ENCODE results near the gene TRAF4.
"Not testable (repeated sequence)": the region's sequence is repeated elsewhere in the genome, so short reads cannot be mapped to it uniquely, and the experiment has no call there.

Gene TRAF4

DNA sequence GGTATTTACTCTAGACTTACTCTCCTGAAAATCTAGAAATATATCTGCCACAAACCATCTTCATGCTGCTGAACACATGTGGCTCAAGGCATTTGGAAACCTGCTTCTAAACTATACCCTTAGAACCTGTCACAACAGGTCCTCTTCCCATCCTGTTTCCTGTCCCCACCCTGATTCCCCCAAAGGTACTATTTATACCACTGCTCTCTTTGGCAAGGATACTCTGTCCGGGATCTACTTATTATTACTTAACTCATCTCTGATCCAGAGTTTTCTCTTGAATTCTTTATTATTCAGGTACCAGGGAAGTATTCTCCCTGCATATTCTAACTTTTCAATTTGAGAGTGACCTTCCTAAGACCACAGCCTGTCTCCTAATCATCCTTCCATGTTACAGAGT lies 33.4 kb downstream of the TRAF4 start:
- H3K4me3 ChIP-seq (ENCODE audit: low read depth, low read length) = no peak overlapping the region
- no peak for TF ChIP-seq CTCF (IDR thresholded peaks at IDR 0.05; ENCODE audit: control insufficient read depth, extremely low read depth, insufficient read depth)
- no peak for DNase-seq (ENCODE audit: low read depth)

DNA sequence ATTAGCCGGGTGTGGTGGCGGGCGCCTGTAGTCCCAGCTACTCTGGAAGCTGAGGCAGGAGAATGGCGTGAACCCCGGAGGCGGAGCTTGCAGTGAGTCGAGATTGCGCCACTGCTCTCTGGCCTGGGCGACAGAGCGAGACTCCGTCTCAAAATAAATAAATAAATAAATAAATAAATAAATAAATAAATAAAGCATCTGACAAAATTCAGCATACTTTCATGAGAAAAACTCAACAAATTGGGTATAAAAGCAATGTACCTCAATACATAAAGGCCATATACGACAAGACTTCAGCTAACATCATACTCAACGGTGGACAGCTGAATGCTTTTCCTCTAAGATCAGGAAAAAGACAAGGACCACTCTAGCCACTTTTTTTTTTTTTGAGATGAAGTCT lies 35.8 kb downstream of the TRAF4 start:
- H3K4me3 ChIP-seq (ENCODE audit: low read depth, low read length); DNase-seq (ENCODE audit: low read depth): not testable (repeated sequence)

DNA sequence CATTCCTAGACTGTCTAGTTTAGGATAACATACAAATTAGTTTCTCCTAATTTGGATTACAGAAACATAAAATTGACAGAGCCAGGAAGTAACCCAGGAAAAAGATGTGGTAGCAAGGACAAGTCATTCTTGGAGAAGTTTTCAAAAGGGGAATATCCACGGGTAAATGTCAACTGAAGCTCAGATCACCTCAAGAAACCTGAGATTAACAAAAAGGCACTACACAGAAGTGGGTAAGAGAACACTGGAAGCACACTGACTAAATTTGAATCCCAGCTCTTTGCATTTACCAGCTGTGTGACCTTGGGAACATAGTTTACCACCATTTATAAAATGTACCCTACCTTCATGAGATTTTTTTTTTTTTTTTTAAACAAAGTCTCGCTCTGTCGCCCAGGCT lies 39.4 kb downstream of the TRAF4 start:
- DNase-seq (ENCODE audit: low read depth) = no peak
- H3K4me3 ChIP-seq (ENCODE audit: low read depth, low read length) = no peak overlapping the region
- TF ChIP-seq CTCF (IDR thresholded peaks at IDR 0.05; ENCODE audit: control insufficient read depth, extremely low read depth, insufficient read depth) = no peak

- H3K4me3 ChIP-seq (ENCODE audit: low read depth, low read length) = no peak overlapping the region
- no peak for TF ChIP-seq CTCF (IDR thresholded peaks at IDR 0.05; ENCODE audit: control insufficient read depth, extremely low read depth, insufficient read depth)
- no peak for DNase-seq (ENCODE audit: low read depth)
These were observed 44.3 kb downstream of the TRAF4 start for GRCh38 chr17:28788100-28788499.

DNA sequence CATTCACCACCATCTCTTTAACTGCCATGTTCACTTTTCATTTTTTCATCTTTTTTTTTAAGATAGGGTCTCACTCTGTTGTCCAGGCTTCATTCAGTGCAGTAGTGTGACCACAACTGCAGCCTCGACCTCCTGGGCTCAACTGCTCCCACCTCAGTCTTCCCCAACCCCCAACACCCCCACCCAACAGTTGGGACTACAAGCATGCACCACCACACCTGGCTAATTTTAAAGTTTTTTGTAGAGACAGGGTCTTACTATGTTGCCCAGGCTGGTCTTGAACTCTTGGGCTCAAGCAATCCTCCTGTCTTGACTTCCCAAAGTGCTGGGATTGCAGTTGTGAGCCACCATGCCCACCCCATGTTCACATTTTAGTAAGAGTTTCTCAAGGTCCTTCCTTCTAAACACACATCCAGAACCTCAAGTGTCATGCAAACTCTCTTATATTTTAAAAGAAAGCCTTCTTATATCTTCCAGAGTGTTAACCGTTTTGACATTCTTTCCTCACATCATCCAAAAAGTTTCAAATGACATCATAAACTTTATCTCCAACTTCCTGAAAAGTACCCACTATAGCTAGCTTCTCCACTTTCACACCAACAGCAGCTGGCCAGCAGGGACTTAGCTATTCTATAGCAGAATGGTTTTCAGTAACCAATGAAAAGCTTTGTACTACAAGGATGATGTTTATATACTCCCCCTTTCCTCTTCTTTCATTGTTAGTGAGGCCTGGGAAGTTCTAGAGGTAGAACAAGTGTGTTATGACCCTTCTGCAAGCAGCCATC lies 49.3 kb downstream of the TRAF4 start:
- no peak for DNase-seq (ENCODE audit: low read depth)
- no peak for TF ChIP-seq CTCF (IDR thresholded peaks at IDR 0.05; ENCODE audit: control insufficient read depth, extremely low read depth, insufficient read depth)
- no peak overlapping the region for H3K4me3 ChIP-seq (ENCODE audit: low read depth, low read length)

GRCh38 chr17:28794846-28795441 lies 51.1 kb downstream of the TRAF4 start:
- H3K4me3 ChIP-seq (ENCODE audit: low read depth, low read length); DNase-seq (ENCODE audit: low read depth): not testable (repeated sequence)

DNA sequence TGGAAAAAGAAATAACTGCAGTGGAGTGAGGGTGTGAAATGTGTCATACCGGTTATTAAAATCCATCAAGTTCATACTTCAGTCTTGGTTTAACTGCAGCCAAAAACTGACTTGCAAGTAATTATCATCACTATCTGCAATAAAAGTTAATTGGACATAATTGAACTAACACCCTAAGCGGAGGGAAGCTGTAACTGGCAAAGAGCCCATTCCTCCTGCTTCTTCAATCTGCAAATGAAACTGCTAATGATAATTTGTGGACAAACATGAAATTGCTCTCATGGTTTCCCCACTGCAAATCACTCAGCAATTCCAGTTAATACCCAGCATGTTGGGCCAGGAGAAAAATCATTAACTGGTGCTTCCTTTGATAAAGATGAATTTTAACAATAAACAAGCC lies 52.3 kb downstream of the TRAF4 start:
- TF ChIP-seq CTCF (IDR thresholded peaks at IDR 0.05; ENCODE audit: control insufficient read depth, extremely low read depth, insufficient read depth) = no peak
- no peak for DNase-seq (ENCODE audit: low read depth)

More for the DNA sequence above, 52.3 kb downstream of the TRAF4 start:
- no peak overlapping the region for H3K4me3 ChIP-seq (ENCODE audit: low read depth, low read length)
